Stromal cell of bone marrow (primary cell): ENCODE data around the gene SMIM45.

Experiments
- DNase-seq: peaks from one replicate; pipeline ENCODE4 v3.0.0-alpha.2; 2012; ENCODE audit warnings: low read depth

SMIM45 gene

DNA sequence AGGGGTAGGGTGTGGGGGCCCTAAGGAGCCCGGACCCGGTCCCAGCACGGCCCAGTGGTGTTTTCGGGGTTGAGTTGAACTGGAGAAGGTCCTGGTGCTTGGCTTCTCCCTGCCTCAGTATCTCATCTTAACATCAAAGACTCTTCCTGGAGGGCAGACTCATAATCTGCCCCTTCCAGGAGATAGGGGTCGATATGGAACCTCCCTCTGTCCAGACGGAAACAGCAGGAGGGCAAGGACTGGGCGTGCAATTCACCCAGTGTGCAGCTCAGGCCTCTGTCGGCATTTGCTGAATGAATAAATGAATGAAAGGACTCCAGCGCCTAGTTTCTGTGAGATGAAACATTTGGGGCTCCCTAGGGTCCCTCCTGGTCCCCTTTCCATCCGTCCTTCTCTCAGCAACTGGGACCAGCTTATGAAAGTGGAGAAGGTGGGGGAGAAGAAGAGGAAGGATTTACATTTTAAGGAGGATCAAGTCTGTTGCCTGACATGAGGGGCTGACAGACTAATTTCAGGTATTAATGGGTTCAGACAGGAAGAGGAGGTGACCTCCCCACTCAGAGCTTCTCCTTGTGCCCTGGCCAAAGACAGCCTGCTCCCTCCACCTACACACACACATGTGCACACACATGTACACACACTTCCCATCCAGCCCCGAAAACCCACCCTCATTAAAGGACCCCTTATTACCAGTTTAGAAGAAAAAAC, 36.0 kb upstream of the SMIM45 start:
- no peak for DNase-seq

DNA sequence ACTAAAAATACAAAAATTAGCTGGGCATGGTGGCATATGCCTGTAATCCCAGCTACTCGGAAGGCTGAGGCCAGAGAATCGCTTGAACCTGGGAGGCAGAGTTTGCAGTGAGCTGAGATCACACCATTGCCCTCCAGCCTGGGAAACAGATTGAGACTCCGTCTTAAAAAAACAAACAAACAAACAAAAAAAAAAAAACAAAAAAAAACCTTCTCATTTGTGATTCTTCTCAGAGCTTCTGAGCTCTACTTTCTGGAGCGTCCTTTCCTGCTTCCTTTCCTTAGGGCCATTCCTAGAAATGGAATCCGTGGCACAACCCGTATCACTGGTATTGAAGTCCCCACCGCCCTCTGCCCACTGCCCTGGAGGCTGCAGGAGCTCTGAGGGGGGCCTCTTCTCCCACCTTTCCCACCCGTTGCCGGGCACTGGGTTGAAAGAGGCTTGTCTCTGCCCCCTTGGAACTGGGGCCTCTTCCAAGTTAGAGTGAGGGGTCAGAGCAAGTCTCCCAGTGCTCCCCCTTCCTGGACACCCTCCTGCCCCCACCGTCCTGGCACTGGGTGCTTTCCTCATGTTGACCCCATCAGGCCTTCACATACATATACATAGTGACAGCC, 35.1 kb upstream of the SMIM45 start:
- DNase-seq, result no peak

DNA sequence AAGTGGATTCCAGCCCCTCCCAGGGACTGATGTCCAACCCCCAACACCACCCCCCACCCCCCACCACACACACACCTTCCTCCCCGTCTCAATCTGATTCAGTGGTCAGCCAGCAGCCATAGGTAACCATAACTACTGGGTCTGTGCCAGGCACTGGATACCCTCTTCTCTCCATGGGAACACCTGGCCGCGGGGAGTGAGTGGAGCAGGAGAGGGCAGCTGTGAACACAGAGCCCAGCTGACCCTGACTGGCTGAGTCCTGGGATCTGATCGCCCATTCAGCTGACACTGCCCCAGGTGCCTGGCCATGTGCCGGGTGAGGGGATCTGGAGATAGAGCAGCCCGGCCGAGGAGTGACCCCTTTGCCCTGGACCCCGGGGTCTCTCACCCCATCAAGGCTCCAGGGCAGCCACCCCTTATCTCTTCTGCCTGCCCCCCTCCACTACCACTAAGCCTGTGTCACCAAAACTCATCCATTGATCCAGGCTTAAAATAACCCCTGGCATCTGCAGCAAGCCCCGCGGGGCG, 34.5 kb upstream of the SMIM45 start:
- DNase-seq, result no peak

DNA sequence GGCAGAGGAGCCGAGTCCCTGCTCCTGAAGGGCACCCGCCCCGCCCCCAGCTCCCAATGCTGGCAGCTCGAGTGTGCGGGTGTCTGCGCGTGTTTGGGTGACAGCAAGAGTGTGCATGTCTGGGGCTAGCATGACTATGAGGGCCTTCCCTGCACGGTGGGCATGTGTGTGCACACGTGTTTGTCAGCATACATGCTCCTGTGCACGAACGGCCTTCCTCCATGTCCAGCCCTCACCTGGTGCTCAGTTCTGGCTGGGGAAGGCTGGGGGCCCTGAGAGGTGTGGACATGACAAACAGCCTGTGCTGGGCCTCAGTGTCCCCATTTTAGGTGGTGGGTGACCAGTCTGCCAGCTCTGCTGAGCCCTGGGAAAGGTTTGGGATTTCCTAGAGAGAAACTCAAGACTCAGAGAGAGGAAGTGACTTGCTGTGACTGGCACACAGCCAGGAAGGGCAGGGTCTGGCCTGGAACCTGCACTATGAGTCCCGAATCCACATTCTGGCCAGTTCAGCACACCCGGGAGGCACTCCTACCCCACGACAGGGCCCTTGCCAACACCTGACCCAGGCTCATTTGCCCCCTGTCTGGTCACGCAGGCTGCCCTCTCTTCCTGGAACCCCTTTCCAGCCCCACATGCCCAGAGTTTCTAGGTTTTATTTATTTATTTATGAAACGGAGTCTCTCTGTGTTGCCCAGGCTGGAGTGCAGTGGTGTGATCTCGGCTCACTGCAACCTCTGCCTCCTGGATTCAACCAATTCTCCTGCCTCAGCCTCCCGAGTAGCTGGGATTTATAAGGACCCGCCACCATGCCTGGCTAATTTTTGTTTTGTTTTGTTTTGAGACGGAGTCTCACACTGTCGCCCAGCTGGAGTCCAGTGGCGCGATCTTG, 33.8 kb upstream of the SMIM45 start:
- no peak for DNase-seq

DNA sequence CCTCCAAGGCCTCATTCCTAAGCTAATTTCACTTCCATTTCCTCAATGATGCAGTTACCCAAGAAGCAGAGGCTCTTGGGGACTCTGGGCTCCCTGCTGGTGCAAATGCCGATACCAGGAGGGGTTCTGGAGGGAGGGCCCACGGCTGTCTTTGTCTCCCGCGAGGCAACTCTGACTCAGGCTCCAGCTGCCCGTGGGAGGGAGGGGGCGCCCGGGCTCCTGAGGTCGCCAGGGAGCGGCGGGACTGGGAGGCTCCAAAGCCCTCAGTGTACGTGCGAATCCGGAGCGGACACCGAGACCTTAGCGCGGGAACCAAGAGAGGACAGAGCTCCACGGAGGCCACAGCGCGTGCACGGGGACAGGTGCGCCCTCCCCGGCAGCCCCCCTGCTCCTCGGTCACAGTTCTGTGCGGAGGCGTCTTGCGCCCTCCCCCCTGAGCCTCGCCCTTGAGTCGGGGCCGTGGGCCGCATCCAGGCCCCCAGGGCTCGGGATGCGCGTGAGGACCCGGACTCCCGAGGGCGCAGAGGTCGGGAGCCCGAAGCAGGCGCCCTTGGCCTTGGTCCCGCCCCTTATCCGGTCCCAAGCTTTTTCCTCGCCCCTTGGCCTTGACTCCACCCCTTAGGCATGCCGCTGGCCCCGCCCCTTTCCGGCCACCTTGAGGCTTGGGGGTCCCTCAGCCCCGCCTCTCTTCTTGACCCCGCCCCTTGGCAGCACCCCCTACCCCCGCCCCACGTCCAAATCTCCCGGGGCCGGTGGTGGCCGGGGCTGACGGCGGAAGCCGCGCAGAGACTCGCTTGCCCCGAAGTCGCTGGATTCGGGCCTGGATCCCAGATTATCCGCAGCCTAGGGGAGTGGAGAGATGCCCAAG, 32.4 kb upstream of the SMIM45 start:
- DNase-seq, result no peak

DNA sequence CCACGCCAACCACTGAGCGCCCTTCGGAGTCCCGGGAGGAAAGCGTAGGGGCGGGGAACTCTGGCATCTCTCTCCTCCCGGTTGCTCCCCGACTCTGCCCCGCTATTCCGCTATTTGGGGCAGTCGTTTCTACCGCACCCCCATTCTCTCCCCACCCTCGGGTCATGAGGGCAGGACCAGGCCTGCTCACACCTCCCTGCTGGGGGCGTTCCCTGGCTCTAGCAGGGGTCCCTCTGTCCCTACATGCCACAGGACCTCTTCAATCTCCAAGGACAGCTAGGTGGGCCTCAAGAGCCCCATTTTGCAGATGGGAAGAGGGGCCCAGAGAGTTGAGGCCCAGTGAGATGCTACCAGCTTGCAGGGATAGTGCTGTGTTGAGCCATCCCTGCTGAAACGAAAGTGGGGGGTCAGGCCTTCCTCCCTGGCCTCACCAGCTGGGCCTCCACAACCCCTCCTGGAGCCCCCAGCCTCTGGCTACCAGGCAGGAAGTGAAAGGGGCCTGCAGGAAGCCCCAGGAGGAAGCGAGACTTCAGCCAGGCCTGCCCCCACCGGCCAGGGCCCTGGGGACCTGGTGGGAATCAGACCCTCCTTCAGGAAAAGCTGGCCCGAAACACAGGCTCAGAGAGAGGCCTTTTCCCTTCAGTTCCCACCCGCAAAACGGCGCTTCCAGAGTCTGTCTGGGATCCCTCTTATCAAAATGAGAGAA, 31.5 kb upstream of the SMIM45 start:
- DNase-seq, result no peak

DNA sequence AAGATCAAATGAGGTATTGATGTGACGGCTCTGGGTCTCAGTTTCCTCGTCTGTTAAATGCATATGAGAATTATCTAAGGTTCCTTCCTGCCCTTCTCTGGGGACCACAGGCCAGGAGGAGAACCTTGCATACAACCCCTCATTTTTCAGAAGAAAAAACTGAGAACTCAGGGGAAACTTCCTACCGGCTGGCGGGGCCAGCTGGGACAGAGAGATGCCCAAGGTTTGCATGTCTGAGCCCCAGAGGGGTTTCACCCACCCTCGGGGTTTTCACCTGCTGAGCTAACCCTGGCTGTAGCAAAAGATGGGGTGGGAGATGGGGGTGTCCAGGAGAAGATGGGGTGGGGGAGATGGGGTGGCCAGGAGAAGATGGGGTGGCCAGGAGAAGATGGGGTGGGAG, 29.6 kb upstream of the SMIM45 start:
- DNase-seq, result no peak

DNA sequence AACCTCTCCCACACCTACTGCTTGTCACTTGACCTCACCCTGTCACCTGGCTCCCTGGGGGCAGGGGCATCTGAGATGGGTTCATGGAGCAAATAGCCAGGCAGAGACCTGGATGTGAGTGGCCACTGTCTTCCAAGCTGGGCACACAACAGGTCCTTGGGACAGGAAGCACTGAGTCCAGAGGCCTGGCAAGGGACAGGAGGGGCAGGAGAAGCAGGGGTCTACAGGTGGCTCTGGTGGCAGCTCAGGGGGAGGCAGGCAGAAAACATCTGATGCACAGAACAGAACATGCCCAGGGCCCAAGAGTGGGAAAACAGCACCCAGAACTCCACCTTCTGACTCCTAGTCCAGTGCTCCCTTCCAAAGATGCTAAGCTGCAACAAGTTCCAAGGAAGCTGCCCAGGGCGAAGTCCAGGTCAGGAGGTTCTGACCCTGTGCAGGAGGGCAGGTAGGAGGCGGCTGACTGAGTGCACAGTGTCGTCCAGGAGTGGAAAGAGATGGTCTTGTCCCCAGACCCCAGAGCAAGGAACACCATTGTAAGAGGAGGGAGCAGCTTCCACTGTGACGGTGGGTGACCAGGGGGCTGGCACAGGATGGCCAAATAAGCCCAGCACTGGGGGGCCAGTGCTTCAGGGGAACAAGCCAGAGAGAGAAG, 28.9 kb upstream of the SMIM45 start:
- DNase-seq, result no peak

DNA sequence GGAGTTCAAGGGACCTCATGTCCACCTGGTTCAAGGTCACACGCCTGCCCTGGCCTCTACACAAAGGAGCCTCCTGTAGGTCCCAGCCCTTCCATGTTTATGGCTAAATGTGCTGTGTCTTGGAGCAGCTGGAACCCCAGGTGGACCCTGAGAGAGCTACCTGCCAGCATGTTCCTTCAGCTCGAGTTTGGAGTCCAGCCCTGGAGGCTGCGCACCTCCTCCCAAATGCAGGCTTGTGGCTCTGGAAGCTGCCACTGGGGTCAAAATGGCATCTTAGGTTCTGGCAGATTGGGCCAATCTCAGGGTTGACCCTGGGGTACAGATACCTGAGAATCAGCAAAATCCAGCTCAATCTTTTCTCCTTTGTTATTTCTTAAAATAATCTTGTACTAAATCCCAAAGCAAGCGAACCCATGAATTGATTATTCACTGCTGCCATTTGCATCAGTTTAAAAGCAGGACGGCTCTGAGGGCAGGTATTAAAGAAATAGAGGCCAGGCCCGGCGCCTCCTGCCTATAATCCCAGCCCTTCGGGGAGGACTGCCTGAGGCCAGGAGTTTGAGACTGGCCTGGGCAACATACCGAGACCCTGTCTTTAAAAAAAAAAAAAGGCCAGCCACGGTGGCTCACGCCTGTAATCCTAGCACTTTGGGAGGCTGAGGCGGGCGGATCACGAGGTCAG, 28.2 kb upstream of the SMIM45 start:
- no peak for DNase-seq

DNA sequence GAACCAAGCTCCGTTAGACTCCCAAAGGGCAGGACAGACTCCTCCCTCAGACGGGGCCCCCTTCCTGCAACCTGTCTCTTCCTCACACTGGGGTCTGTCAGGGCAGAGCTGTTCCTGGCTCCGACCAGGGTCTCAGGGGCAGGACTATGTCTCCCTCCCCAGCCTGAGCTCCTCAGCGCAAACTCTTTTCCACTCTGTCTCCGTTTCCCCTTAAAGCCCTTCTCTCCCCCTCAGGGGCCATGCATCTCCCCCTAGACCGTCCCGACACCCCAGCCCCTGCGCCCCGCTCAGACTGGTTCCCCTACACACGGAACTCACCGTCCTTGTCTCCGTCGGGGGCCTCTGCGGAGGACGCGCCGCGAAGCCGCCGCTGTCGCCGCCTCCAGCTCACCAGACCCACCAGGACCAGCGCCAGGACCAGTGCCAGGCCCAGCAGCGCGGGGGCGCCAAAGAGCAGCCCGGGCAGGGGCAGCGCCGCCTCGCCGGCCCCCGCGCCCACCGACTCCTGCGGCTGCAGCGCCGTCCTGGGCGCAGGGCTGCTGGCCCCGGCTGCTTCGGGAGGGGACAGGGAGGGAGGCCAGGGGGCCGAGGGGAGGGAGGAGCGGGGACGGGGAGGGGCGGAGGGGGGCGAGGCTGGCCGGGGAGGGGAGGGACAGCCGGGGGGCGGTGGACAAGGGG, 26.0 kb upstream of the SMIM45 start:
- no peak for DNase-seq

DNA sequence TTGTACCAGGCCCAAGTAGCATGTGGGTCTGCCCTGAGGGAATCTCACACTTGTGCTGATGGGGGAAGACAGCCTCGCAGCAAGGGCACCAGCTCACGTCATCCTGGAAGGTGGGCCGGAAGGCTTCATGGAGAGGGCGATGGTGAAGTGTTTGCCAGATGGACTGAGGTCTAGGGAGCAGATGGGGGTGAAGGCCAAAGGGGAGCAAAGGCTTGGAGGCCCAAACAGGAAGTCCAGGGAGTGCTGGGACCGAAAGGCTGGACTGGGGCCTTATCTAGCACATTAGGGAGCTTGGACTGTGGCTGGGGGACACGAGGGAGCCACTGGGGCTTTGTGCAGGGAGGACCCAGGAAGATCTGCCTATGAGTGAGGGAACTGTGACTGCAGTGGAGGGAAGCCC, 24.1 kb upstream of the SMIM45 start:
- DNase-seq, result no peak

DNA sequence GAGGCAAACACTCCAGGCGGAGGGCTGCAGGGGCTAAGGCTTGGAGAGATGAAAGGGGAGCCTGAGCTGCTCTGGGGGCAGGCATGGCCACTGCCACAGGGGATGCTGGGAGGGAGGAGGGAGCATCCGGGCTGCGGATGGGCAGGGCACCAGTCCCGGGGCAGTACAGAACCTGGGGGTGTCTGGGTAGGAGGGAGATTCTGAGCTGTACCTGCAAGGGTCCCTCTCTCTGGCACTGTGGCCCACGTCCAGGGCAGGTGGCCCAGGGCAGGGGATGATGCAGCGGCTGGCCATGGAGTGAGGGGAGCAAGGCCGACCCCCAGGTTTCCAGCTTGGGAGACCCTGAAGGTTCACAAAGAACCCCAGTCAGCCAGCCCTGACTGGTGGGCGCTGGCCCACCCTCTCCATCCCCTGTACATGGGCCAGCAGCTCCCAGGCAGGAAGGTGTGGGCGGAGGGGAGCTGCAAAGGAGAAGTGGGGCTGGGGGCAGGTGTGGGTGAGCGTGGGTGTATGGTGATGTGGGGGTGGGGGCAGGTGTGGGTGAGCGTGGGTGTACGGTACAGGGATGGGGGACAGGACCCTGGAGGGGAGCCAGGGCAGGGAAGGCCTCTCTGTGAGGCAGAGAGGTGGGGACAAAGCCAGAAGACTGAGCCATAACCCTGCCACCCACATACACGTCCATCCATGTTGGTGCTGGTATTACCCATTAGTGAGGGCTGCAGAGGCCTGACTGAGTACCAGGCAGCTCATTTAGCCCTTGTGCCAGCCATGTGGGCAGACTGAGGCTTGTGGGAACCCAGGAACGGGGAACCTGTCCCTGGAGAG, 23.1 kb upstream of the SMIM45 start:
- no peak for DNase-seq

DNA sequence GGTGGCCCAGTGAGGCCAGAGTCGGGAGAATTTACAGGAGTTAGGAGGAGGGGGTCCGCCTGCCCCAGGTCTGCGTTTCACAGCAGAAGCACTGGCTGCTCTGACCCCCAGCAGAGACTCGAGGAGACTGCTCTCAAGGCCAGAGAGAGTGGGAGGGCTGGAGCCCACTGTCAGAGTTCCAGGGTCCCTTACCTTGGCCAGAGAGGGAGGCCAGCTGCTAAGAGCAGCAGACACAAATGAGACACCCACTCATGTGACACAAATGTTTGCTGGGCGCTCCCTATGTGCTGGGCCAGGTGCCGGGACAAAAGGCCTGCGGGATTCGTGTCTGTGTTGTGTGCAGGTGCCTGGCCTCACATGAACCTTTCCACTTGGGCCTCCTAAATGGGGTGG, 22.5 kb upstream of the SMIM45 start:
- DNase-seq, result no peak

DNA sequence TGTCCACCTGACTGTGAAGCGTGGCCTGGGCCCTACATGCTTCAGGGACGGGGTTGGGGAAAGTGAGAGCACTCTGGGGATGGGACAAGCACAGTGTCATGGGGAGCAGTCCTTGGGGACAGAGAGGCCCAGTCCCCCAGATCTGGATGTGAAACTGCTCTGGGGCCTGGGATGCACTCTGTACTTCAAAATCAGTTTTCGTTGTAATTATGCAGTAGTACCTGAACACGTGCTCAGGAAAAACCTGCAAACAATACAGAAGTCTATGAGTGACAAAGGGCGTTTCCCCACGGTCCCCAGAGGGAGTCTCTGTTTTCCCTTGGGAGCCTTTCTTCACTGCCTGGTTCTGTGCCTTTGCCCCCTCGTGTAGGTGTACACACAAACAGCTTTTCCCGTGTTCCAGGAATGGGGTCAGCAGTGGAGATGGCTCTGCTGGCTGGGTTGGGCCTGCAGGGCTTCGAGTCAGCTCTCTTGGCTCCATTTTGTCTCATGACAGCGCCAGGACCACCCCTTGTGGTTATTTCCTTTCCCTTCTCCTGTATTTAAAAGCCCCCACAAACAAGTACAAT, 20.2 kb upstream of the SMIM45 start:
- DNase-seq, result no peak

DNA sequence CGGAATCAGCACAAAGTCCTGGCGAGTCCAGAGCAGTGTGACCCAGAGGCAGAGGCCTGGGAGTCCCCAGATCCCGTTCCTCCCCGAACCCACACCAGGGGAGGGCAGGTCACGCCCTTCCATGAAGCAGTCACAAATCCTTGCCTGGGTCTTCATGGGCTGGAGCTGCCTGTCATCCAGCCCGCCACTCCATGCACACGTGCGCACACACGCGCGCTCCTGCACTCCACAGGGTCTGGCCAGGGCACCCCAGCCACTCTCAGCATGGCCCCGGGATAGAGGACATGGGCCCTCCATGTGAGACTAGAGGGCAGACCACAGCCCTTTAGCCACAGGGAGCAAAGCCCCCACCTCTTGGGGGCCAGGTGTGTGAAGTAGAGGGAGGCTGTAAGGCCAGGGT, 19.6 kb upstream of the SMIM45 start:
- DNase-seq, result no peak

DNA sequence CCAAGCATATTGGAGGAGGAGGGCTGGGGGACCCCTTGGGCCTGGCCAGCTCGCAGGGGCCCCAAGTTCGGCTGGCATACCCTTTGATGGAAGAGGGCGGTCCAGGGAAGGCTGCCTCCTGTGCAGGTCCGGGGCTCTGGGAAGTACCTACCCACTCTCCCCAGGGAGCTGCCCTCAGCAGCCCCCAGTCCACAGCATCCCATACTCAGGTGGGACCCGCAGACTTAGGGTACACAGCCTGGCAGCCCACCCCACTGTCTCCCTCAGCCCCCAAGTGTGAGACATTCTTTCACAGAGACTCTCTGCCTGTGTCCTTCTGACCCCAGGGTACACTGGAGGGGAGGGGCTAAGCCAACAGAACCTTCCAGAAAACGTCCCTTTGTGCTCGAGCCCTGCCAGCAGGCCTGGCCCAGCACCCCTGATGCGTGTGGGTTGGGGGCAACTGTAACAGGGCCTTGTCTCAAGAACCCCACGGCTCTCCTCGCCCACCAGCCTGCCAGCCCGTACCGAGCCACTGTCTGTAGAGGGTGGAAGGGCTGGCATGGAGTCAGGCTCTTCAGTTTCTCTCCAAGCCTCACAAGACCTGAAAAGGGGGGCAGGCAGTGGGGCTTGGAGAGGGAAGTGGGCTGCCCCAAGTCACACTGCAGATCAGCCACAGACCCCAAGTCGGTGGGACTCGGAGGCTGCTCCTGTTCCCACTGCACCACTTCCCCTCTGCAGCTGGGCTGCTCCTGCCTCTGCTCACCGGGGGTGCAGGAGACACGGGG, 18.4 kb upstream of the SMIM45 start:
- DNase-seq, result no peak

DNA sequence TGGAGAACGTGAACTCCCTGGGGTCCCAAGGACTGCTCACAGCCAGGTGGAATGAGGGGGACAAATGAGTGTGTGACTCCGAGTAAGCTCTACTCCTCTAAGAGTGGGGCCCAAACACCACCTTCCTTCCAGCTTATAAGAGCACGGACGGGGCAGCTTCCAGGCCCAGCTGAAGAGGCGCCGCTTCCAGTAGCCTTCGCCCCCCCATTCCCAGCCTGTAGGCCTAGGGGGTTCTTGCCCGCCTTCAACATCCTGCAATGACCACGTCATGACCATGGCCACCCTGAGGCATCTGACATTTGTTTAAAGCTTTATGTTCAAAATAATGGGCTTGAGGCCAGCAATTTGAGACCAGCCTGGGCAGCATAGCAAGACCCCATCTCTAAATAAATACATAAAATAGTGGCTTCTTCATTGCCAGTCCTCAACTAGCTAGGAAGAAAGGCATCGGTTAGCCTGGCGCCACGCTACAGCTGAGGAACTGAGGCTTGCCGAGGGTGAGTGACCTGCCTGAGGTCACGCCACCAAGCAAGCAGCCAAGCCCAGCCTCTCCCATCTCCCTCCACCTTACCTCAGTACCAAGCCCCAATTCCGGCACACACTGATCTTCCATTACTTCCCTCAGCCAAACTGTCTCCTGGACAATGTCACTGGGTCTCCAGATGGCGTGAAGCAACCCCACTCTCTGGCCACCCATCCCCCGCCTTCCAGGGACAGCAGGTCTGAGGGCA, 17.5 kb upstream of the SMIM45 start:
- DNase-seq, result no peak
